ENCODE measurements around the gene TPSD1.

DNA sequence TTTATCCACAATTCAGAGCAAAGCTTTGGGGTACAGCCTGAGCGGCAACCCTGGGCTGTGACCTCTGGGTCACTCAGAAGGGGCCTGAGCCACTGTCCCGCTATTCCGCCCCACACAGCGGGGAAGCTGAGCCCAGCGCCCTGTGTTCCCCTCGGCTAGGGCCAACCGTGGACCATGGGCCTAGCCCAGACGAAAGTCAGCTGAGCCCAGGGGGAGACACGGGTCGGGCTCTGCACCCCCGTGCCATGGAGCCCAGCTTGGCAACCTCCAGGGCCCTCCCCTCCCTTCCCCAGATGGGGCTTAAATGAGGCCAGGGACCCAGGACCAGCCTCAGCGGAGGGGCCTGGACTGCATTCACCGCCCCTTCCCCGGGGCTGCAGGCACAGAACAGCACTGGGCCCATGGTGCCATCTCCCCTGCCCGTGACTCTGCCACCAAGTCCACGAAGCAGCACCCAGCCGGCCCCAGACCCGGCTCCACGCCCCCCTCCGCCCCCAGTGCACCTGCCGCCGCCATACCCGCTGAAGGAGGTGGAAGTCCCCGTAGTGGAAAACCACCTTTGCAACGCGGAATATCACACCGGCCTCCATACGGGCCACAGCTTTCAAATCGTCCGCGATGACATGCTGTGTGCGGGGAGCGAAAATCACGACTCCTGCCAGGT, 1.8 kb downstream of the TPSD1 start:
- TF ChIP-seq EZH2 (IDR thresholded peaks at IDR 0.05) (no peak), POLR2AphosphoS5 (IDR thresholded peaks at IDR 0.05; ENCODE audit: borderline replicate concordance, low read depth, low read length) (no peak)

Measured in SK-N-MC (cell line).